Measurements from ENCODE around the gene DEGS1.

The DEGS1 gene

GRCh38 chr1:224182866-224183590 is at the start of gene DEGS1:
Gene DEGS1, plus strand, starts transcription at chr1:224183240. Its CDS starts 97 bp downstream, at chr1:224183337.
- DNase-seq (ENCODE audit: low read depth in 2 of 2) = peak; percentile 58 to 67

GRCh38 chr1:224133741-224134299 is 49.2 kb upstream of the DEGS1 start:
- no peak for DNase-seq (ENCODE audit: low read depth in 2 of 2)

GRCh38 chr1:224137518-224137917 is 45.5 kb upstream of the DEGS1 start:
- DNase-seq (ENCODE audit: low read depth in 2 of 2) = no peak

GRCh38 chr1:224138198-224138597 is 44.8 kb upstream of the DEGS1 start:
- no peak for DNase-seq (ENCODE audit: low read depth in 2 of 2)

GRCh38 chr1:224141693-224142092 is 41.3 kb upstream of the DEGS1 start:
- no peak for DNase-seq (ENCODE audit: low read depth in 2 of 2)

- DNase-seq (ENCODE audit: low read depth in 2 of 2) = no peak
Measured at GRCh38 chr1:224149709-224150108, 33.3 kb upstream of the DEGS1 start.

GRCh38 chr1:224151117-224151516 is 31.9 kb upstream of the DEGS1 start:
- no peak for DNase-seq (ENCODE audit: low read depth in 2 of 2)

- DNase-seq (ENCODE audit: low read depth in 2 of 2) = no peak
Measured at GRCh38 chr1:224157316-224157715, 25.7 kb upstream of the DEGS1 start.

- no peak for DNase-seq (ENCODE audit: low read depth in 2 of 2)
Measured at GRCh38 chr1:224159541-224159940, 23.5 kb upstream of the DEGS1 start.

- no peak for DNase-seq (ENCODE audit: low read depth in 2 of 2)
Measured at GRCh38 chr1:224160171-224160682, 22.8 kb upstream of the DEGS1 start.

- no peak for DNase-seq (ENCODE audit: low read depth in 2 of 2)
Measured at GRCh38 chr1:224162768-224163167, 20.3 kb upstream of the DEGS1 start.

GRCh38 chr1:224163311-224163710 is 19.7 kb upstream of the DEGS1 start:
- DNase-seq (ENCODE audit: low read depth in 2 of 2) = no peak

- DNase-seq (ENCODE audit: low read depth in 2 of 2) = no peak
Measured at GRCh38 chr1:224168859-224169380, 14.1 kb upstream of the DEGS1 start.

- no peak for DNase-seq (ENCODE audit: low read depth in 2 of 2)
Measured at GRCh38 chr1:224169718-224170270, 13.2 kb upstream of the DEGS1 start.

GRCh38 chr1:224170343-224170742 is 12.7 kb upstream of the DEGS1 start:
- DNase-seq (ENCODE audit: low read depth in 2 of 2) = no peak

GRCh38 chr1:224170748-224171478 is 12.1 kb upstream of the DEGS1 start:
- DNase-seq (ENCODE audit: low read depth in 2 of 2) = no peak

GRCh38 chr1:224172229-224172628 is 10.8 kb upstream of the DEGS1 start:
- DNase-seq (ENCODE audit: low read depth in 2 of 2) = no peak

GRCh38 chr1:224173523-224173922 is 9.5 kb upstream of the DEGS1 start:
- DNase-seq (ENCODE audit: low read depth in 2 of 2) = no peak

- DNase-seq (ENCODE audit: low read depth in 2 of 2) = no peak
Measured at GRCh38 chr1:224175617-224176016, 7.4 kb upstream of the DEGS1 start.

GRCh38 chr1:224177356-224177999 is 5.6 kb upstream of the DEGS1 start:
- DNase-seq (ENCODE audit: low read depth in 2 of 2) = no peak

- no peak for DNase-seq (ENCODE audit: low read depth in 2 of 2)
Measured at GRCh38 chr1:224178894-224179293, 4.1 kb upstream of the DEGS1 start.
